Caco-2 (cell line): ENCODE results near the gene TRIM56. TPM values are rescaled to one million over a fixed set of nuclear protein-coding genes. Genes with fewer than 3 reads are reported as not detected.

Source experiments
- BruUV-seq: library from RNA; stranded (reverse); fragments of 400-500 nt; replicated peaks from 2 replicates; lab custom pipeline; 2021; lab: Mats Ljungman, UMichigan
- CTCF ChIA-PET: fragments of 300-600 bp; sonication (Branson Sonifier 250); formaldehyde crosslinking; loops from one replicate; lab custom pipeline; 2022; ENCODE audit warnings: antibody characterized with exemption; lab: Charles Lee
- POLR2A ChIA-PET: fragments of 300-600 bp; sonication (Branson Sonifier 250); formaldehyde crosslinking; loops from one replicate; lab custom pipeline; 2022; ENCODE audit warnings: antibody characterized with exemption; lab: Charles Lee
- DNase-seq, 2 experiments: peaks; one replicate each; pipeline versions ENCODE4 v3.0.0 to v3.0.0-alpha.2; 2020 to 2022
- H3K27me3 ChIP-seq: replicated peaks from 2 replicates; pipeline ENCODE4 v1.6.0; 2011; ENCODE audit warnings: low read length; ENCODE audit not compliant: control insufficient read depth, insufficient read depth
- H3K36me3 ChIP-seq: 2 replicates; pipeline ENCODE4 v1.5.1; 2011; ENCODE audit warnings: low read length; ENCODE audit not compliant: control insufficient read depth, insufficient read depth
- H3K4me1 ChIP-seq: fragments of 250-450 bp; sonication (Bioruptor Pico); 2 replicates; pipeline ENCODE4 v1.5.1; 2020; ENCODE audit warnings: mild to moderate bottlenecking
- H3K4me3 ChIP-seq: 2 replicates; pipeline ENCODE4 v1.5.1; 2011; ENCODE audit warnings: low read depth, mild to moderate bottlenecking, control low read depth, low read length
- H3K9me3 ChIP-seq: fragments of 250-450 bp; sonication (Bioruptor Pico); 2 replicates; pipeline ENCODE4 v1.5.1; 2020; ENCODE audit warnings: mild to moderate bottlenecking, moderate library complexity
- H3K27ac Mint-ChIP-seq: one replicate; pipeline ENCODE4 v1.8.0; 2022; ENCODE audit warnings: mixed read lengths; ENCODE audit not compliant: unreplicated experiment
- H3K27me3 Mint-ChIP-seq: one replicate; pipeline ENCODE4 v1.8.0; 2022; ENCODE audit warnings: mixed read lengths; ENCODE audit not compliant: insufficient read depth, unreplicated experiment
- H3K36me3 Mint-ChIP-seq: one replicate; pipeline ENCODE4 v1.8.0; 2022; ENCODE audit warnings: mild to moderate bottlenecking, mixed read lengths; ENCODE audit not compliant: insufficient read depth, unreplicated experiment
- H3K4me1 Mint-ChIP-seq: one replicate; pipeline ENCODE4 v1.8.0; 2022; ENCODE audit warnings: low read depth, mixed read lengths; ENCODE audit not compliant: unreplicated experiment
- H3K4me3 Mint-ChIP-seq: one replicate; pipeline ENCODE4 v1.8.0; 2022; ENCODE audit warnings: mild to moderate bottlenecking, moderate library complexity, mixed read lengths; ENCODE audit not compliant: unreplicated experiment
- H3K9me3 Mint-ChIP-seq: one replicate; pipeline ENCODE4 v1.8.0; 2022; ENCODE audit warnings: mixed read lengths; ENCODE audit not compliant: unreplicated experiment
- CTCF ChIP-seq, 2 experiments: fragments of 200-600 bp in 1 of 2; IDR thresholded peaks; 1 replicate in 1 of 2; 2 replicates in 1 of 2; pipeline versions ENCODE4 v1.5.1 to v1.8.0; 2011 to 2022; ENCODE audit warnings: antibody characterized with exemption in 1 of 2, control low read depth in 1 of 2, inconsistent platforms in 1 of 2, low read depth in 1 of 2, low read length in 1 of 2, mild to moderate bottlenecking in 1 of 2, moderate library complexity in 1 of 2; ENCODE audit not compliant: insufficient read depth in 1 of 2, severe bottlenecking in 1 of 2, unreplicated experiment in 1 of 2
- intact Hi-C: fragments of 100-400 bp; cut with micrococcal nuclease; formaldehyde crosslinking; loops from one replicate; pipeline ENCODE4 v1.10.0; 2022; ENCODE audit not compliant: unreplicated experiment
- total RNA-seq: library from RNA; stranded (reverse); gene quantifications from 2 replicates; pipeline ENCODE4 v1.2.3, GENCODE V29; 2022

TRIM56 gene
- total RNA-seq, 1 experiment from 2014 or later: 30.3 TPM

- Mint-ChIP-seq H3K9me3 (no peaks in the 10 kb centered on the region), H3K4me3 (no peak overlapping the region), H3K27me3 (no peaks in the 10 kb centered on the region), H3K4me1 (peaks cover 16% of the 10 kb centered on the region), H3K36me3 (peaks cover 8% of the 10 kb centered on the region), H3K27ac (no peak overlapping the region)
- TF ChIP-seq CTCF (IDR thresholded peaks at IDR 0.05; ENCODE audit: insufficient read depth in 1 of 2, low read depth in 1 of 2, low read length in 1 of 2, severe bottlenecking in 1 of 2, unreplicated experiment in 1 of 2): no peak
- no peak for DNase-seq
- H3K27me3 ChIP-seq: no peaks in the 10 kb centered on the region
- no peaks in the 10 kb centered on the region for H3K36me3 ChIP-seq
- no TSS peak for BruUV-seq
- peaks cover 19% of the 10 kb centered on the region for H3K4me1 ChIP-seq
- H3K4me3 ChIP-seq: no peak overlapping the region
- intact Hi-C loops: no loop called here
- H3K9me3 ChIP-seq: no peaks in the 10 kb centered on the region
- ChIA-PET POLR2A (no interaction called here), CTCF (no interaction called here)
Measured at GRCh38 chr7:101096331-101096956, 11.2 kb downstream of the TRIM56 start.

DNA sequence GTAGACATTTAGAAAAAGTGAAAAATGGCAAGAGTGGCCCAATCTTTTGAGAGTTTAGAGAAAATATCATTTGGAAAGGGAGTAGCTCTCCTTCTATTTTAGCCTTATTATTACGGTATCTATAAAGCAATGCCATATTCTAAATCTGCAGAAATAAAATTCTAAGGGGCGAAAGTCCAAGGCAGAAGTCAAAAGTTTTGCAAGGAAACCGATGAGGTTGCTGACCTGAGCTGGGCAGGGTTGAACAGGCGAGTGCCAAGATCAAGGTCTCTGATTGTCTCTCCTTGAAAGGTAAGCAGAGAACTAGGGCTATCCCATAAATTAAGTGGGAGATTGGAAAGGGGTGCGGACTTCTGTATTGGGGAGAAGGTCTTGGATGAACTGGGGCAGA, 11.7 kb downstream of the TRIM56 start:
- Mint-ChIP-seq H3K36me3 (peaks cover 3% of the 10 kb centered on the region), H3K9me3 (no peaks in the 10 kb centered on the region), H3K4me3 (no peak overlapping the region), H3K27ac (no peak overlapping the region), H3K27me3 (no peaks in the 10 kb centered on the region), H3K4me1 (peaks cover 21% of the 10 kb centered on the region)
- Histone ChIP-seq H3K4me3 (no peak overlapping the region), H3K9me3 (no peaks in the 10 kb centered on the region), H3K4me1 (peaks cover 19% of the 10 kb centered on the region), H3K27me3 (no peaks in the 10 kb centered on the region), H3K36me3 (no peaks in the 10 kb centered on the region)
- DNase-seq: no peak
- intact Hi-C loops: no loop called here
- TF ChIP-seq CTCF (IDR thresholded peaks at IDR 0.05; ENCODE audit: insufficient read depth in 1 of 2, low read depth in 1 of 2, low read length in 1 of 2, severe bottlenecking in 1 of 2, unreplicated experiment in 1 of 2): no peak
- ChIA-PET POLR2A (no interaction called here), CTCF (no interaction called here)
- BruUV-seq: no TSS peak

- Mint-ChIP-seq H3K4me3 (no peak overlapping the region), H3K4me1 (peaks cover 22% of the 10 kb centered on the region), H3K27me3 (no peaks in the 10 kb centered on the region), H3K9me3 (no peaks in the 10 kb centered on the region), H3K36me3 (no peaks in the 10 kb centered on the region), H3K27ac (no peak overlapping the region)
- intact Hi-C loops: no loop called here
- H3K36me3 ChIP-seq: no peaks in the 10 kb centered on the region
- no peaks in the 10 kb centered on the region for H3K9me3 ChIP-seq
- H3K4me3 ChIP-seq: no peak overlapping the region
- peaks cover 19% of the 10 kb centered on the region for H3K4me1 ChIP-seq
- no peak for DNase-seq
- CTCF ChIA-PET: no interaction called here
- POLR2A ChIA-PET: no interaction called here
- BruUV-seq: no TSS peak
- TF ChIP-seq CTCF (IDR thresholded peaks at IDR 0.05; ENCODE audit: insufficient read depth in 1 of 2, low read depth in 1 of 2, low read length in 1 of 2, severe bottlenecking in 1 of 2, unreplicated experiment in 1 of 2): no peak
- no peaks in the 10 kb centered on the region for H3K27me3 ChIP-seq
Measured at GRCh38 chr7:101097561-101097960, 12.3 kb downstream of the TRIM56 start.
